Right renal cortex interstitium (tissue), 3 donors: ENCODE measurements around the gene RFC2. TPM values are rescaled to one million over a fixed set of nuclear protein-coding genes. Genes with fewer than 3 reads are reported as not detected.

ENCODE experiments used
- DNase-seq, 3 donors: peaks; one replicate each; pipeline ENCODE4 v3.0.0-alpha.2; 2013; ENCODE audit warnings: low read depth in 3 of 3, low spot score in 2 of 3
- polyA plus RNA-seq, 3 donors: library from polyadenylated mRNA; unstranded; fragments of 120-200 nt; gene quantifications; one replicate each; pipeline ENCODE4 v1.2.1, GENCODE V29; 2013; ENCODE audit not compliant: insufficient read length in 3 of 3

Gene RFC2
- polyA plus RNA-seq, 3 donors: 42.7 to 50.8 (median 44.4) TPM

DNA sequence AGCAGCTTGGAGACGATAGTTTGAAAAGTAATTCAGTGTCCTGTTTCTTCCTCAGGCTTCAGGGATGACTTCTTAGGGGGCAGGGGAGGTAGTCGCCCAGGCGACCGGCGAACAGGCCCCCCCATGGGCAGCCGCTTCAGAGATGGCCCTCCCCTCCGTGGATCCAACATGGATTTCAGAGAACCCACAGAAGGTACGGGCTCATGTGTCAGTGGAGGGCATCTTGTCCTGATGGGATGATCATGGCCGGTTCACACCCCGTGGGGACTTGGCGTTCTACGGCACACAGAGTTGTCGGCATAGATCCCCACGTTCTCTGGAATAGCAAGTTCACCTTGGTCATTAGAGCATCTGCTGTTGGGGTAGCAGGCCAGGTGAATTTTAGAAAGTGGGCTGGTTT, 59.5 kb downstream of the RFC2 start:
- DNase-seq: no peak

DNA sequence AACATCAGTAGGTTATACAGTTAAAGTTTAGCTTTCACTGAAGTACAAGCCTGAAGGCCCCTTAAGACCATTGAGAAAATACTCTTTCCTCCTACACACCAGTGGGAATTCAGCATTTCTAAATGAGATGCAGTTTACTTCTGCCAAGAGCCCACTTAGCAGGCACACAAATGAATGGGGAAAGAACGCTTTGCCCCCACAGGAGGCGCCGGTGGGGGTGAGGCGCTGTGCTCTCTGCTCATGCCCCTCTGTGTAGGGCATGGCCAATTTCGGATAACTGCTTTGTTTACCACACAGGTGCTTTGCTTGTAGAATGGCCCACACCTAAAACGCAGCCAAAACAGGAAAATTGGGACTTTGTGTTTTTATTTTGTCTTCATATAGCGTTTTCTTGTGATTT, 60.3 kb downstream of the RFC2 start:
- DNase-seq: no peak

DNA sequence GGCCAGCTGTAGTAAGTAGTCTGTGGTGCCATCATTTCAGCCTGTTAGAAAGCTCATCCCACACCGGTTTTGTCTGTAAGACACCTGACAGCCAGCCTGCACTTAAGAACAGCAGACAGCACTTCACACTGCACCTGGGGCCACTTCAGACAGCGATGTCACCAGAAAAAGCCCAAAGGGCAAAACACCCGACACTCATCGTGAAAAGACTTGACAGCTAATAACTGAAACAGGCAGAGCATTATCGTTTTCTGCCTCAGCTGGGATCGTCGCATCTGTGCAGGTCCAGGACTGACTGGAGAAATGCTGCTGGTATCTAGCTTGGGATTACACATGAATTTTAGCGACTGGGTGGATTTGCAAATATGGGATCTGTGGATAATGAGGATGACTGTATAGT, 61.1 kb downstream of the RFC2 start:
- DNase-seq: no peak

DNA sequence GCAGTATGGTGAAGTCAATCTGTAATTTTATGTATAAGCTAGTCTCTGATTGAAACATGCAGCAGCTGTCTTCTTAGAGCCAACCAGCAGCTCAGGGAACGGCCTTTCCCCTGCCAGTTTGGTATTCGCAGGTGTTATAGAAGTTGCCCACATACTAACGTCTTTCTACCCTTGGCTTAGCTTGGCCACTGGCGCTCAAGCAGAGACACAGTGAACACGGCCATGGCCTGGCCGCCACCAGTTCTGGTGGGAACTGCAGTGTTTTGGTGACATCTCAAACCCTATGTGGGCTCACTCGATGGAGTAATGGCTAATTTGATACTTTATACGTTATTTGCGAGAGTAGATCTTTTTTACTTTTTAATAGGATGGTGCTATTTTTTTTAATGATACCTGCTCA, 63.0 kb downstream of the RFC2 start:
- DNase-seq: no peak

DNA sequence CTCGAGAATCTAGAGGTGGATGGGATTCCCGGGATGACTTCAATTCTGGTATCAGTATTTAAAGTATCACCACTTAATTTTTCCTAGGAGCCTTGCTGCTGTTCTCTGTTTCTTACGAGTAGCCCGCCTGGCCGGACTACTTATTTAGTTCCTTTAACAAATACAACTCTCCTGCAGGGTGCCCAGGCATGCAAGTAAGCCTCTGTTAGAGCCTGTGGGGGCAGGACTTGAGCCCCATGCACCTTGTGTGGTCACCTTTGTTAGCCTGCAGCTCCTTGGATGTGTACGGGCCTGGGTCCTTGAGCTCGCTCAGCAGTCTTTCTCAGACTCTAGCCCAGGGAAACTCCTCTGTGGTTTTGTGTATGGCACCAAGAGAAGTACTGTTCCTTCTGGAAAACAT, 63.9 kb downstream of the RFC2 start:
- no peak for DNase-seq

DNA sequence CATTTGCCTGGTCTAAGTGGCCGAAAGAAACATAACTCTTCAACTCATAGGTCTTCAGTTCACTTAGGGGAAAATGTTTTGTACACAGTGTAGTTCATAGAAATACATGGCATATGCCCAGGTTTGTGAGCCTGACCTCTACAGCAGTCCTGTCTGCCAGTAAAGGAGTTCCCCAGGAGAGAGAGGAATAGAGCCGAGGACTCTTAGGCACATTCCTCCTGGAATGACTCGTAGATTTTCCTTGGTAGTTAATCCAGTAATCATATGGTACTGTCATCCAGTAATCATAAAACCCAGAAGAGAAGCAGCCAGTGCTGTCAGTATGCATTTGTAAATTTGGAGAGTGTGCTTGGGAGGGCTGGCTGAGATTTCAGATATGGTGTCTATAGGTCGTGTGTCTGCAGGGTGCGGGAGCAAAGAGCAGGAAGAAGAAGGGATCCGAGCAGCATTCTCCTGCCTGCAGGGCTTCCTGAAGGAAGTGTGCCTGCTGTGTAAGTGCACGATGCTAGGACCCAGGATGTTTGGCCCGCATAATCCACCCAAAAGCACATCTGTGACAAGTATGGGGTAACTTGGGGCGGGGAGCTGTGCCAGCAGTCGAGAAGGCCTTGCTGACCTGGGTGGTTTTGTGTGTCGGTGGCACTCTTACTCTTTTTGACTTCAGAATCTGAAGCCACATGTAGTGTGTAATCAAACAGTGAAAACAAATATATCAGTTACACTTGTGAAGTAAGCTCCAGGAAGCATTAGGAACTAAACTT, 66.1 kb downstream of the RFC2 start:
- DNase-seq: no peak

DNA sequence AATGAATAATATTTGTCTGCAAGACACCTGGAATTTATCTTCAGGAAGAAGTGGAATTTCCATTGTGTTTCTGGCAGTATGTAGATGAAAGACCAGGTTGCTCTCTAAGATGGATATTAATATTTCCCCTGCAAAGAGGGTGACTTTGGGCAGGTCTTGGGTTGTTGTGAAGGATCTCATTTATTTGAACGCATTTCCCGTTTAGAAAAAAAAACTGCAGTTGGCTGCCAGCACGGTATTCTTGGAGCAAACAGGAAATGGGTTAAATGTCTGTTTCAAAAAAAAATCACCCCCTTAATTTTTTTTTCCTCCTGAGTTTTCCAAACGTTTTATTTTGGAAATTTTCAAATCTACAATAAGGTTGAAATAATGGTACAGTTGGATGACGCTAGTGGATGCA, 68.6 kb downstream of the RFC2 start:
- no peak for DNase-seq

DNA sequence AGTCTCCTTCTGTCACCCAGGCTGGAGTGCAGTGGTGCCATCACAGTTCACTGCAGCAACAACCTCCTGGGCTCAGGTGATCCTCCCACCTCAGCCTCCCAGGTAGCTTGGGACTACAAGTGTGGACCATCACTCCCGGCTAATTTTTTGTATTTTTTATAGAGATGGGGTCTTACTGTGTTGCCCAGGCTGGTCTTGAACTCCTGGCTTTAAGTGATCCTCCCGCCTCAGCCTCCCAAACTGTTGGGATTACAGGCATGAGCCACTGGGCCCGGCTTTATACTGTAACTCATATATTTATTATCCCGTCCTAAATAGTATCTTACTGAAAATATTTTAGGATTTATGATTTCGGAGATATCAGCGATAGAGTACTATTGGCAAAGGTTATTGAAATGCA, 69.2 kb downstream of the RFC2 start:
- DNase-seq: no peak

DNA sequence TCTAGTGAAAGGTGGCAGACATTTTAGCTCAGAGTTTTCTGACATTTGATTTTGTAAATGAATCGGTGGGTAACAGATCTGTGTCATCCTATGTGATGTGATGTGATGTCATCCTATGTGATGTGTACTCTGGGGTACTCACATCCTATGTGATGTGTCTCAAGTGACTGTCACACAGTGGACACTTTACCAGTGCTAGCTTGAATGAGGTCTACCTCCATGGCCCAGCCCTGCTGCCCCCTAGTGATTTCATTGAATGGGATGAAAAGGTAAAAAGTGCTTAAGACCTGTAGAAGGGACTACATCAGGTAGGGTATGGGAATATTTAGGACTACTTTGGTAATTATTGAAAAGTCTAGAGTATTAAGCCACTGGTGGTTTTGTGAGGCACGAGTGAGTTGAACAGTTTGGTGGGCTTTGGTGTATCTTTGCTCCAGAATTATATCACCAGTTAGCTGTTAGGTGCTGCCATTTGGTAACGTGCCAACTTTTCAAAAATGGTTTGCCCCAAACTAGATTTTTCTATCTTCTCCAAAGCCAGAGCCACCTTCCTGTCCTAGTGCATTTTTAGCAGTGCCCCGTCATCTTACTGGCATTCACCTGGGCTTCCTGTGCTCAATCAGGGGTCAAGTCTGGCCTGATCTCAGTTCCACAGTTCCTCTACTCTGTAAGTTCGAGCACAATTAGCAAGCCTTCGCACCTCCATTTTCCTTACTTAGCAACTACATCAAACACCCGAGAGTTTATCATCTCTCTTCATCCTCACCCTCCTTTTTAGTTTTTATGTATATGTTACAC, 70.3 kb downstream of the RFC2 start:
- DNase-seq: no peak

DNA sequence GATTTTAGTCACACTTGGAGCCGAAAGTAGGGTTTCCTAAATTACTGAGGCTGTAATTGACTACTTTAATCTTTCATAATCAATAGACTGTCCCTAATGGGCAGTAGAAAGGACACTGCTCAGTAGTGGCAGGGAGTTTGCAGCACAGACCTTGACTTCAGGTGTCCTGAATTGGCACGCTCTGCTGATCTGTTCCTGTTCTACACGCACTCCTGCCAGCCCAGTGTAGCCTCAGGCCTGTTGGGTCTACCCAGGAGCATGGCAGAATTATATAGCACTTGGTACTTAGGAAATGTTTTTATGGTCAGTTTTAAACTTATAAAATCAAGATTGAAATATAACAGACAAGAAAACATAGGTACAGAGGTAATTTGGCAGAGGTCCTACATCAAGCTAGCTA, 71.1 kb downstream of the RFC2 start:
- no peak for DNase-seq

DNA sequence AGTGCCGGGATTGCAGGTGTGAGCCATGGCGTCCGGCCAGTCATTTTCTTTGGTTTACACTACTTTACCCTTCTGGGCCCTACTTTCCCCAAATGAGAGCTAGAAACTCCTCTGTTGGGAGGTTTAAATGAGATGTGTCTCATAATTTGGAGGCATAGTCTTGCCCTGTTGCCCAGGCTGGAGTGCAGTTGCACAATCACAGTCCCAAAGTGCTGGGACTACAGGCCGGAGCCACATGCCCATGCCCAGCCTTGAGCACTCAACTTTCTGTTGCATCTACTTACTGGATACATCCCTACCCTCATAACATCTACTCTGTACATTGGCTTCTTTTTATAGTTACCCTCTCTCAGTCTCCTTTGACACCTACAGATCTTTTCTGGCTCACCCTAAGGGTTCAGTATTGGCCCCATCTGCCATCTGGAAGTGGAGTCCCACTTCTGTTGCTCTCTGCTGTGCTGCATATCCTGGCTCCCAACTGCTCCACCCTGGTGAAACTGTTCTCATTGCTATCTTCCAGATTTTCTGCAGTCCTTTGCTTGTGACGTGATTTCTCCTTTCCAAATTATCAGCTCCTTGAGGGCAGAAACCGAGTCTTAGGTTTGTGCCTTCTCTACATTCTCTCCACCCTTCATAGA, 71.6 kb downstream of the RFC2 start:
- DNase-seq: no peak

DNA sequence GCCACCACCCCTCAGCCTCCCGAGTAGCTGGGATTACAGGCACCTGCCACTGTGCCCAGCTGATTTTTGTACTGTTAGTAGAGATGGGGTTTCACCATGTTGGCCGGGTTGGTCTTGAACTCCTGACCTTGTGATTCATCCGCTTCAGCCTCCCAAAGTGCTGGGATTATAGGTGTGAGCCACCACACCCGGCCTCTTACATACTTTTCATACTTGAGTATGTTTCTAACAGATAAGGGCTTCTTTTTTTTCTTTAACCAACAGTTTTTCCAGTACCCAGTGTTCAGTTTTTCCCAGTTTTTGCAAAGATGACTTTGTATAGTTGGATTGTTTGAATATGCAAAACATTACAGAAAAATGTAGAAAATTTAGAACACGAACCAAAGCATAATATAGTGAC, 72.4 kb downstream of the RFC2 start:
- no peak for DNase-seq

Other genes with a start within 250 kb of the RFC2 start
- gene ELN, start 226.2 kb downstream of the RFC2 start, polyA plus RNA-seq: 10 to 100 TPM; 48.4 to 61.7 (median 58.1) TPM
- 10 to 100 TPM; 17.7 to 22.5 (median 21.2) TPM for gene LIMK1, start 170.6 kb downstream of the RFC2 start, polyA plus RNA-seq
- gene EIF4H, start 80.0 kb downstream of the RFC2 start, polyA plus RNA-seq: 100 to 1,000 TPM; 283 to 294 (median 287) TPM
- 1 to 10 TPM; 2.2 to 2.5 (median 2.4) TPM for gene LAT2, start 44.4 kb downstream of the RFC2 start, polyA plus RNA-seq
- gene CLIP2, start 35.0 kb upstream of the RFC2 start, polyA plus RNA-seq: 10 to 100 TPM; 22.6 to 24.4 (median 23.0) TPM
- gene GTF2IRD1, start 199.5 kb upstream of the RFC2 start, polyA plus RNA-seq: 10 to 100 TPM; 51.3 to 58.4 (median 55.1) TPM